ENCODE data around the gene ZNF507.
A peak's percentile ranks its signal among the peaks of the same experiment; 100 is the strongest.
"Not testable (repeated sequence)": the region's sequence is repeated elsewhere in the genome, so short reads cannot be mapped to it uniquely, and the experiment has no call there.

ZNF507 gene

DNA sequence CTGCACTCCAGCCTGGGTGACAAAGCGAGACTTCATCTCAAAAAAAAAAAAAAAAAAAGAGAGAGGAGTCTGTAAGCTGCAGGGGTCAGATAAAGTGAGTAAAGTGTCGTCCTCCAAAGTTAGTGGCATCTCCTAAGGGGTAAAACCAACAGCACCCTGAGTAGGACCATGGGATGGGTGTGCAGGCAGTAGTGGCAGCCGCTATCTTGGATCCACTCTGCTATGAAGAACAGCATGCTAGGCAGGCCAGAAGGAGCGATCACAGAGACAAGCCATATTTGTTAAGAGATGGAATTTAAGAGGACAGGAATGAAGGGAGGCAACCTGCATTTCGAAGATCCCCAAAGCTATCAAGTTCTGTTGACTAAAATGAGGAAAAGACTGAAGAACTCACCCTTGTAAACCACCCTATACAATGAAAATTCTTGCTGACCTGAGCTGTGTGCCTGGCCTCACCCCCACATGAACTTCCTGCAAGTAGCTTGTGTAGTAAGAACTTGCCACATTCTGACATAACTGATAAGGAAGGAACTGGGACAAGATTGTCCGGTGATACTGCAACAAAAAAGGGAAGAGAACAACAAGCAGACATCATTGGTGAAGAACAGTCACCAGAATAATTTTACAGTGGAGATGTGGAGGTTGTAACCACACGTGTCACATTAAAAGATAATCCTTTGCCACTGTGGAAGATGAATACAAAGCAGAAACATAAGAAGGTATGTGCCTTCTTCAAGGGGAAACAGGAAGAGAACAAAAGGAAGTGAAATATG is 76.4 kb downstream of the ZNF507 start:
- Histone ChIP-seq H3K27ac (ENCODE audit: low read depth, low read length) (no peak overlapping the region), H3K4me3 (ENCODE audit: low read depth, low read length) (no peak overlapping the region), H4K8ac (ENCODE audit: low read depth, low read length) (no peak overlapping the region), H4K91ac (ENCODE audit: low read depth, low read length) (no peak overlapping the region), H2BK5ac (ENCODE audit: low read depth, low read length, poor library complexity) (no peak overlapping the region), H4K12ac (ENCODE audit: low read depth, low read length) (no peak overlapping the region), H3K79me2 (ENCODE audit: control insufficient read depth, insufficient read depth, low read length, poor library complexity) (no peaks in the 10 kb centered on the region), H3K9ac (ENCODE audit: low read length) (no peak overlapping the region), H3K4me1 (ENCODE audit: control insufficient read depth in 1 of 2, insufficient read depth in 2 of 2, low read length in 2 of 2) (peaks cover 0 to 1% of the 10 kb centered on the region in 2 experiments), H3K9me3 (ENCODE audit: insufficient read depth, low read depth, low read length) (peaks cover 3% of the 10 kb centered on the region), H3K79me1 (ENCODE audit: low read length) (no peaks in the 10 kb centered on the region), H3K14ac (ENCODE audit: low read length) (no peak overlapping the region), H3K36me3 (ENCODE audit: control insufficient read depth in 1 of 2, insufficient read depth in 2 of 2, low read length in 2 of 2) (peaks cover 4 to 6% of the 10 kb centered on the region in 2 experiments), H2BK120ac (ENCODE audit: insufficient read depth, low read length, poor library complexity) (no peak overlapping the region), H3K27me3 (ENCODE audit: insufficient read depth, low read length) (no peaks in the 10 kb centered on the region), H3K4ac (ENCODE audit: low read depth, low read length) (no peak overlapping the region), H2AFZ (ENCODE audit: insufficient read depth, low read length, poor library complexity) (no peak overlapping the region), H2BK12ac (ENCODE audit: low read length) (no peak overlapping the region), H3K4me2 (ENCODE audit: low read length) (no peak overlapping the region), H3K18ac (ENCODE audit: low read length) (no peak overlapping the region), H2AK5ac (ENCODE audit: low read length) (no peak overlapping the region), H3K23ac (ENCODE audit: low read length) (no peak overlapping the region)
- no CpG with 5 or more reads among the region's 7 CpGs for WGBS (ENCODE audit: extremely low coverage, insufficient coverage, insufficient read length)
- peak; percentile 40 to 72 for DNase-seq

DNA sequence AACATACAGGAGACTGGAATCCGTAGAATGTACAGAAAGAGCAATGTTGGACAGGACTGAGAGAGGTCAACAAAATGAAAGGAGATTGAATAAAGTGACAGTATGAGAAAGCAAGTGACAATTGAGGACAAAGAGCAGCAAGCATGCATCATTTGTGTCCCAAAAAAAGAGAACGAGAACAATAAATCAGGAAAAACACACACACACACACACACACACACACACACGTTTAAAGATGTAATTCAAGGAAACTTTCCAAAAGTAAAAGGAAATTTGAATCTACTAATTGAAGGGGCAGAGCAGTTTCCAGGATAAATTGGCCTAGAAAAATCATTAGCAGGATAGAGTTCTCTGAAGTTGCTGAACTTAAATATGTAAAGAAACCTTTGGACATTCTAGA is 77.0 kb downstream of the ZNF507 start:
- H3K4me2 ChIP-seq (ENCODE audit: low read length): no peak overlapping the region
- H2AK5ac ChIP-seq (ENCODE audit: low read length): no peak overlapping the region
- no peak overlapping the region for H2AFZ ChIP-seq (ENCODE audit: insufficient read depth, low read length, poor library complexity)
- no peak overlapping the region for H4K91ac ChIP-seq (ENCODE audit: low read depth, low read length)
- no CpG with 5 or more reads among the region's 3 CpGs for WGBS (ENCODE audit: extremely low coverage, insufficient coverage, insufficient read length)
- no peak overlapping the region for H3K18ac ChIP-seq (ENCODE audit: low read length)
- H3K9me3 ChIP-seq (ENCODE audit: insufficient read depth, low read depth, low read length): peaks cover 3% of the 10 kb centered on the region
- H3K4me3 ChIP-seq (ENCODE audit: low read depth, low read length): no peak overlapping the region
- no peak overlapping the region for H2BK5ac ChIP-seq (ENCODE audit: low read depth, low read length, poor library complexity)
- H3K36me3 ChIP-seq (ENCODE audit: control insufficient read depth in 1 of 2, insufficient read depth in 2 of 2, low read length in 2 of 2): peaks cover 4 to 9% of the 10 kb centered on the region in 2 experiments
- no peak overlapping the region for H3K23ac ChIP-seq (ENCODE audit: low read length)
- H2BK12ac ChIP-seq (ENCODE audit: low read length): no peak overlapping the region
- no peak overlapping the region for H3K14ac ChIP-seq (ENCODE audit: low read length)
- H3K27me3 ChIP-seq (ENCODE audit: insufficient read depth, low read length): no peaks in the 10 kb centered on the region
- no peak overlapping the region for H3K9ac ChIP-seq (ENCODE audit: low read length)
- H3K27ac ChIP-seq (ENCODE audit: low read depth, low read length): no peak overlapping the region
- H3K4me1 ChIP-seq (ENCODE audit: control insufficient read depth in 1 of 2, insufficient read depth in 2 of 2, low read length in 2 of 2): peaks cover 0 to under 1% of the 10 kb centered on the region in 2 experiments
- DNase-seq: no peak
- H3K79me1 ChIP-seq (ENCODE audit: low read length): no peaks in the 10 kb centered on the region
- H4K12ac ChIP-seq (ENCODE audit: low read depth, low read length): no peak overlapping the region
- no peak overlapping the region for H4K8ac ChIP-seq (ENCODE audit: low read depth, low read length)
- no peak overlapping the region for H2BK120ac ChIP-seq (ENCODE audit: insufficient read depth, low read length, poor library complexity)
- H3K79me2 ChIP-seq (ENCODE audit: control insufficient read depth, insufficient read depth, low read length, poor library complexity): no peaks in the 10 kb centered on the region
- no peak overlapping the region for H3K4ac ChIP-seq (ENCODE audit: low read depth, low read length)

DNA sequence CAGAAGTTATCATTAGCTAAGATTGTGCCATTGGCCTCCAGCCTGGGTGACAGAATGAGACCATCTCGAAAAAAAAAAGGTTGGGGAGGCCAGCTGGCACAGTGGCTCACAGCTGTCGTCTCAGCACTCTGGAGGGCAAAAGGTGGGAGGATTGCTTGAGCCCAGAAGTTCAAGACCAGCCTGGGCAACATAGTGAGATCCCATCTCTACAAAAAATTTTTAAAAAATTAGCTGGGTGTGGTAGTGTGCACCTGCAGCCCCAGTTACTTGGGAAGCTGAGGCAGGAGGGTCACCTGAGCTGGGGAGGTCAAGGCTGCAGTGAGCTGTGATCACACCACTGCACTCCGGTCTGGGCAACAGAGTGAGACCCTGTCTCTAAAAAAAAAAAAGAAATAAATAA is 78.5 kb downstream of the ZNF507 start:
- not testable (repeated sequence) for H3K27me3 ChIP-seq (ENCODE audit: insufficient read depth, low read length); H4K91ac ChIP-seq (ENCODE audit: low read depth, low read length); H3K79me1 ChIP-seq (ENCODE audit: low read length); H3K14ac ChIP-seq (ENCODE audit: low read length); H4K12ac ChIP-seq (ENCODE audit: low read depth, low read length); H3K79me2 ChIP-seq (ENCODE audit: control insufficient read depth, insufficient read depth, low read length, poor library complexity); DNase-seq; H2AK5ac ChIP-seq (ENCODE audit: low read length); H3K23ac ChIP-seq (ENCODE audit: low read length); H2AFZ ChIP-seq (ENCODE audit: insufficient read depth, low read length, poor library complexity); H2BK12ac ChIP-seq (ENCODE audit: low read length); H3K36me3 ChIP-seq (ENCODE audit: control insufficient read depth in 1 of 2, insufficient read depth in 2 of 2, low read length in 2 of 2); H3K4ac ChIP-seq (ENCODE audit: low read depth, low read length); H3K4me1 ChIP-seq (ENCODE audit: control insufficient read depth in 1 of 2, insufficient read depth in 2 of 2, low read length in 2 of 2); H3K18ac ChIP-seq (ENCODE audit: low read length); H2BK120ac ChIP-seq (ENCODE audit: insufficient read depth, low read length, poor library complexity); H2BK5ac ChIP-seq (ENCODE audit: low read depth, low read length, poor library complexity); H3K4me2 ChIP-seq (ENCODE audit: low read length); H3K9ac ChIP-seq (ENCODE audit: low read length); H3K9me3 ChIP-seq (ENCODE audit: insufficient read depth, low read depth, low read length); H3K27ac ChIP-seq (ENCODE audit: low read depth, low read length); H4K8ac ChIP-seq (ENCODE audit: low read depth, low read length); H3K4me3 ChIP-seq (ENCODE audit: low read depth, low read length)
- no CpG with 5 or more reads among the region's 3 CpGs for WGBS (ENCODE audit: extremely low coverage, insufficient coverage, insufficient read length)

DNA sequence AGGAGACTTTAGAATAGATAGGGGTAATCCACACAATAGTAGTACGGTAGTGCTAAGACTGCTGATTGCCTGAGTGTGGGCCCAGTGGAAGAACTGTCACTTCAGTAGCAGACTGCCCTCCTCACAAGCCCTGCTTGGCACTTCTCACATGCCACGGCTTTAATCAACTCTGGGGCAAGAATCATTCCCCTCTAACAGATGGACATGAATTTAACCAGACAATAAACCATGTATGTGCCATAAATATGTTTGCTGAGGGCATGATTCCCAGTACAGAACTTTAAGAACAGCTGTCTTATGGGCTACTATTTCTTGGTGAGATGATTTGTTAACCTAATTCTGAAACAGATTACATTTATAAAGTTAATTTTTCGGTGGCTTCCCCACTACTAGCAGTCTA is 82.1 kb downstream of the ZNF507 start:
- H3K79me2 ChIP-seq (ENCODE audit: control insufficient read depth, insufficient read depth, low read length, poor library complexity): no peaks in the 10 kb centered on the region
- H4K12ac ChIP-seq (ENCODE audit: low read depth, low read length): no peak overlapping the region
- H2BK120ac ChIP-seq (ENCODE audit: insufficient read depth, low read length, poor library complexity): no peak overlapping the region
- peaks cover 3% of the 10 kb centered on the region for H3K9me3 ChIP-seq (ENCODE audit: insufficient read depth, low read depth, low read length)
- H3K23ac ChIP-seq (ENCODE audit: low read length): no peak overlapping the region
- no peak overlapping the region for H2AFZ ChIP-seq (ENCODE audit: insufficient read depth, low read length, poor library complexity)
- peaks cover 3 to 4% of the 10 kb centered on the region in 2 experiments for H3K36me3 ChIP-seq (ENCODE audit: control insufficient read depth in 1 of 2, insufficient read depth in 2 of 2, low read length in 2 of 2)
- DNase-seq: no peak
- H3K4ac ChIP-seq (ENCODE audit: low read depth, low read length): no peak overlapping the region
- no CpG with 5 or more reads among the region's 3 CpGs for WGBS (ENCODE audit: extremely low coverage, insufficient coverage, insufficient read length)
- H3K14ac ChIP-seq (ENCODE audit: low read length): no peak overlapping the region
- no peaks in the 10 kb centered on the region for H3K4me1 ChIP-seq (ENCODE audit: control insufficient read depth in 1 of 2, insufficient read depth in 2 of 2, low read length in 2 of 2)
- H3K79me1 ChIP-seq (ENCODE audit: low read length): no peaks in the 10 kb centered on the region
- H3K27ac ChIP-seq (ENCODE audit: low read depth, low read length): no peak overlapping the region
- no peak overlapping the region for H3K9ac ChIP-seq (ENCODE audit: low read length)
- no peak overlapping the region for H3K18ac ChIP-seq (ENCODE audit: low read length)
- no peak overlapping the region for H2BK12ac ChIP-seq (ENCODE audit: low read length)
- H2AK5ac ChIP-seq (ENCODE audit: low read length): no peak overlapping the region
- no peak overlapping the region for H4K8ac ChIP-seq (ENCODE audit: low read depth, low read length)
- H4K91ac ChIP-seq (ENCODE audit: low read depth, low read length): no peak overlapping the region
- no peaks in the 10 kb centered on the region for H3K27me3 ChIP-seq (ENCODE audit: insufficient read depth, low read length)
- H3K4me2 ChIP-seq (ENCODE audit: low read length): no peak overlapping the region
- no peak overlapping the region for H3K4me3 ChIP-seq (ENCODE audit: low read depth, low read length)
- no peak overlapping the region for H2BK5ac ChIP-seq (ENCODE audit: low read depth, low read length, poor library complexity)
